ENCODE data around the gene ATP6V1G2.

GRCh38 chr6:31531771-31532643 lies 14.4 kb downstream of the ATP6V1G2 start:
- TF ChIP-seq CTCF (IDR thresholded peaks at IDR 0.05; ENCODE audit: poor library complexity, severe bottlenecking) (no peak), EP300 (conservative IDR thresholded peaks at IDR 0.05; ENCODE audit: poor library complexity, severe bottlenecking) (no peak), EZH2 (IDR thresholded peaks at IDR 0.05; ENCODE audit: borderline replicate concordance, insufficient read depth, low read length, poor library complexity, severe bottlenecking) (no peak)

Measured in neural cell (in vitro differentiated cells).